ENCODE measurements around the gene ZMIZ1.

The ZMIZ1 gene

GRCh38 chr10:79224263-79224949 is 155.6 kb downstream of the ZMIZ1 start:
- Mint-ChIP-seq H3K4me3 (no peak overlapping the region), H3K27ac (peak overlapping the region; percentile 23), H3K9me3 (no peaks in the 10 kb centered on the region), H3K4me1 (peaks cover 19% of the 10 kb centered on the region), H3K36me3 (no peaks in the 10 kb centered on the region), H3K27me3 (no peaks in the 10 kb centered on the region)
- no peak for ATAC-seq

- Mint-ChIP-seq H3K4me3 (no peak overlapping the region), H3K9me3 (no peaks in the 10 kb centered on the region), H3K27me3 (peaks cover 3% of the 10 kb centered on the region), H3K27ac (peak overlapping the region; percentile 23), H3K4me1 (peaks cover 25% of the 10 kb centered on the region), H3K36me3 (no peaks in the 10 kb centered on the region)
- ATAC-seq: no peak
These were observed 156.2 kb downstream of the ZMIZ1 start for GRCh38 chr10:79224992-79225391.

GRCh38 chr10:79226391-79227245 is 157.9 kb downstream of the ZMIZ1 start:
- no peak overlapping the region for H3K4me3 Mint-ChIP-seq
- no peaks in the 10 kb centered on the region for H3K9me3 Mint-ChIP-seq
- no peaks in the 10 kb centered on the region for H3K36me3 Mint-ChIP-seq
- H3K4me1 Mint-ChIP-seq: peaks cover 33% of the 10 kb centered on the region
- H3K27me3 Mint-ChIP-seq: peaks cover 8% of the 10 kb centered on the region
- peak overlapping the region; percentile 40 for H3K27ac Mint-ChIP-seq
- no peak for ATAC-seq

GRCh38 chr10:79229071-79229541 is 160.3 kb downstream of the ZMIZ1 start:
- H3K36me3 Mint-ChIP-seq: no peaks in the 10 kb centered on the region
- peak; percentile 50 for ATAC-seq
- no peak overlapping the region for H3K4me3 Mint-ChIP-seq
- no peak overlapping the region for H3K27ac Mint-ChIP-seq
- H3K27me3 Mint-ChIP-seq: peaks cover 8% of the 10 kb centered on the region
- peaks cover 33% of the 10 kb centered on the region for H3K4me1 Mint-ChIP-seq
- no peaks in the 10 kb centered on the region for H3K9me3 Mint-ChIP-seq

- ATAC-seq: no peak
- H3K27me3 Mint-ChIP-seq: peaks cover 8% of the 10 kb centered on the region
- peaks cover 33% of the 10 kb centered on the region for H3K4me1 Mint-ChIP-seq
- peak overlapping the region; percentile 84 for H3K27ac Mint-ChIP-seq
- no peaks in the 10 kb centered on the region for H3K36me3 Mint-ChIP-seq
- no peaks in the 10 kb centered on the region for H3K9me3 Mint-ChIP-seq
- peak overlapping the region; percentile 69 for H3K4me3 Mint-ChIP-seq
These were observed 161.1 kb downstream of the ZMIZ1 start for GRCh38 chr10:79229830-79230327.

- peak; percentile 39 for ATAC-seq
- Mint-ChIP-seq H3K27ac (peak overlapping the region; percentile 84), H3K4me3 (peak overlapping the region; percentile 69), H3K9me3 (no peaks in the 10 kb centered on the region), H3K36me3 (no peaks in the 10 kb centered on the region), H3K27me3 (peaks cover 8% of the 10 kb centered on the region), H3K4me1 (peaks cover 33% of the 10 kb centered on the region)
These were observed 161.6 kb downstream of the ZMIZ1 start for GRCh38 chr10:79230328-79230830.

GRCh38 chr10:79230850-79231249 is 162.1 kb downstream of the ZMIZ1 start:
- Mint-ChIP-seq H3K27me3 (peaks cover 8% of the 10 kb centered on the region), H3K9me3 (no peaks in the 10 kb centered on the region), H3K4me3 (no peak overlapping the region), H3K36me3 (no peaks in the 10 kb centered on the region), H3K27ac (peak overlapping the region; percentile 84), H3K4me1 (peaks cover 33% of the 10 kb centered on the region)
- peak; percentile 48 for ATAC-seq

GRCh38 chr10:79231908-79232307 is 163.1 kb downstream of the ZMIZ1 start:
- H3K4me3 Mint-ChIP-seq: no peak overlapping the region
- H3K36me3 Mint-ChIP-seq: no peaks in the 10 kb centered on the region
- peaks cover 33% of the 10 kb centered on the region for H3K4me1 Mint-ChIP-seq
- no peaks in the 10 kb centered on the region for H3K9me3 Mint-ChIP-seq
- peaks cover 8% of the 10 kb centered on the region for H3K27me3 Mint-ChIP-seq
- H3K27ac Mint-ChIP-seq: no peak overlapping the region
- no peak for ATAC-seq

- Mint-ChIP-seq H3K27me3 (peaks cover 8% of the 10 kb centered on the region), H3K36me3 (no peaks in the 10 kb centered on the region), H3K4me1 (peaks cover 33% of the 10 kb centered on the region), H3K27ac (no peak overlapping the region), H3K9me3 (no peaks in the 10 kb centered on the region), H3K4me3 (no peak overlapping the region)
- no peak for ATAC-seq
These were observed 164.1 kb downstream of the ZMIZ1 start for GRCh38 chr10:79232864-79233263.

- Mint-ChIP-seq H3K4me1 (peaks cover 21% of the 10 kb centered on the region), H3K27me3 (peaks cover 8% of the 10 kb centered on the region), H3K36me3 (no peaks in the 10 kb centered on the region), H3K4me3 (no peak overlapping the region), H3K27ac (no peak overlapping the region), H3K9me3 (no peaks in the 10 kb centered on the region)
- no peak for ATAC-seq
These were observed 165.9 kb downstream of the ZMIZ1 start for GRCh38 chr10:79234391-79235315.

- H3K27ac Mint-ChIP-seq: no peak overlapping the region
- H3K9me3 Mint-ChIP-seq: no peaks in the 10 kb centered on the region
- no peaks in the 10 kb centered on the region for H3K27me3 Mint-ChIP-seq
- peaks cover 17% of the 10 kb centered on the region for H3K4me1 Mint-ChIP-seq
- no peak overlapping the region for H3K4me3 Mint-ChIP-seq
- no peaks in the 10 kb centered on the region for H3K36me3 Mint-ChIP-seq
- ATAC-seq: no peak
These were observed 167.1 kb downstream of the ZMIZ1 start for GRCh38 chr10:79235765-79236432.

- Mint-ChIP-seq H3K36me3 (no peaks in the 10 kb centered on the region), H3K27ac (no peak overlapping the region), H3K4me1 (peaks cover 22% of the 10 kb centered on the region), H3K27me3 (no peaks in the 10 kb centered on the region), H3K9me3 (no peaks in the 10 kb centered on the region), H3K4me3 (no peak overlapping the region)
- no peak for ATAC-seq
These were observed 167.6 kb downstream of the ZMIZ1 start for GRCh38 chr10:79236433-79236765.

GRCh38 chr10:79237454-79238157 is 168.8 kb downstream of the ZMIZ1 start:
- ATAC-seq: no peak
- peaks cover 29% of the 10 kb centered on the region for H3K4me1 Mint-ChIP-seq
- no peaks in the 10 kb centered on the region for H3K9me3 Mint-ChIP-seq
- H3K36me3 Mint-ChIP-seq: no peaks in the 10 kb centered on the region
- no peaks in the 10 kb centered on the region for H3K27me3 Mint-ChIP-seq
- no peak overlapping the region for H3K27ac Mint-ChIP-seq
- H3K4me3 Mint-ChIP-seq: no peak overlapping the region

GRCh38 chr10:79238158-79238520 is 169.4 kb downstream of the ZMIZ1 start:
- peaks cover 29% of the 10 kb centered on the region for H3K4me1 Mint-ChIP-seq
- ATAC-seq: no peak
- H3K9me3 Mint-ChIP-seq: no peaks in the 10 kb centered on the region
- no peaks in the 10 kb centered on the region for H3K36me3 Mint-ChIP-seq
- H3K27me3 Mint-ChIP-seq: no peaks in the 10 kb centered on the region
- H3K4me3 Mint-ChIP-seq: no peak overlapping the region
- H3K27ac Mint-ChIP-seq: no peak overlapping the region

Data from stimulated activated memory B cell treated with anti-CD40 and anti-IgM and Interleukin-4, amounts not matched to agents 10 μg/mL and 1 μg/mL and 100 μg/mL, for 72 hours (primary cell).